Measurements from ENCODE around the gene UBE2O.

UBE2O gene

DNA sequence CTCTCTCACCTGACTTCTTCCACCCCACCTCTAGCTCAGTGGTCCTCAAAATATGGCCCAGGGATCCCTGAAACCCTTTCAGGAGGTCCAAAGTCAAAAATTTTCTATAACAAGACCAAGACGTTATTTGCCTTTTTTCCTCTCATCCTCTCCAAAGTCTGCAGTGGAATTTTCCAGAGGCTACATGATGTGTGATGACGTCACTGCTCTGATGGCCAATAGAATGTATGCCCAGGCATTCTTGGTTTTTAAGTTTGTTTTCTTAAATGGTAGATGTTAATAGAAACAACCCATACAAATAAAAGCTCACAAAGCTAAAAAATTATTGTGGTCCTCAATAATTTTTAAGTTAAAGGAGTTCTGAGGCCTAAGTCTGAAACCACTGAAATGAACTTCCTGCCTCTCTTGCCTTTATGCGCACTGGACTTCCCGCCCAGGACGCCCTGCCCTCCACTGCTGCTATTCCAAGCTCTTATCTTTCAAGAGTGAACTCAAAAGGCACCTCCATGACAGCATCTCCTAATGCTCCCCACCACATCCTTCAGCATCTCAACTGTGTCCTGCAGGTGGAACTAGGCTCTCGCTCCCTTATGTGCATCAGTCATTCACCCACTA is 13.5 kb downstream of the UBE2O start:
- TF ChIP-seq, protein P1, sequence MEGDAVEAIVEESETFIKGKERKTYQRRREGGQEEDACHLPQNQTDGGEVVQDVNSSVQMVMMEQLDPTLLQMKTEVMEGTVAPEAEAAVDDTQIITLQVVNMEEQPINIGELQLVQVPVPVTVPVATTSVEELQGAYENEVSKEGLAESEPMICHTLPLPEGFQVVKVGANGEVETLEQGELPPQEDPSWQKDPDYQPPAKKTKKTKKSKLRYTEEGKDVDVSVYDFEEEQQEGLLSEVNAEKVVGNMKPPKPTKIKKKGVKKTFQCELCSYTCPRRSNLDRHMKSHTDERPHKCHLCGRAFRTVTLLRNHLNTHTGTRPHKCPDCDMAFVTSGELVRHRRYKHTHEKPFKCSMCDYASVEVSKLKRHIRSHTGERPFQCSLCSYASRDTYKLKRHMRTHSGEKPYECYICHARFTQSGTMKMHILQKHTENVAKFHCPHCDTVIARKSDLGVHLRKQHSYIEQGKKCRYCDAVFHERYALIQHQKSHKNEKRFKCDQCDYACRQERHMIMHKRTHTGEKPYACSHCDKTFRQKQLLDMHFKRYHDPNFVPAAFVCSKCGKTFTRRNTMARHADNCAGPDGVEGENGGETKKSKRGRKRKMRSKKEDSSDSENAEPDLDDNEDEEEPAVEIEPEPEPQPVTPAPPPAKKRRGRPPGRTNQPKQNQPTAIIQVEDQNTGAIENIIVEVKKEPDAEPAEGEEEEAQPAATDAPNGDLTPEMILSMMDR (IDR thresholded peaks at IDR 0.05; ENCODE audit: low read depth, low read length): no peak
- DNase-seq (ENCODE audit: low read depth in 2 of 2): no peak
- no peak overlapping the region for H3K4me3 ChIP-seq (replicated peaks in 1 of 2; ENCODE audit: low read depth in 2 of 2, low read length in 2 of 2)

DNA sequence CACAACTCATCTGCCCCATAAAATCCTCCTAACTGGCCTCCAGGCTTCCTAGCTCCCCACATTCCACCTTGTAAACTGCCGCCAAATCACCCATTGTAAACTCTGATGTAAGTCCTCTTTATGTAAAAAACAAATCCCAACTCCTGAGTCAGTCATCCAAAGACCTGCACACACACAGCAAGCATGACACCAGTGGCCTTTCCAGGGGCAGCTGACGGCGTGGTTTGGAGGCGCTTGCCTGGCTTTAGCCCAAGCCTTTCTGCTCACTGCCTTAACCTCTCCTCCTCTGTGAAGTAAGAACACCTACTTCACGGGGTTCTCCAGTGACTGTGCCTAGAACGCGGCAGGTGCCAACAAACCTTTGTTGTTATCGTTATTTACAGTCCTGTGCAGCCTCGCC is 14.0 kb downstream of the UBE2O start:
- TF ChIP-seq, protein P1 (IDR thresholded peaks at IDR 0.05; ENCODE audit: low read depth, low read length): no peak
- H3K4me3 ChIP-seq (replicated peaks in 1 of 2; ENCODE audit: low read depth in 2 of 2, low read length in 2 of 2): no peak overlapping the region
- DNase-seq (ENCODE audit: low read depth in 2 of 2): no peak

DNA sequence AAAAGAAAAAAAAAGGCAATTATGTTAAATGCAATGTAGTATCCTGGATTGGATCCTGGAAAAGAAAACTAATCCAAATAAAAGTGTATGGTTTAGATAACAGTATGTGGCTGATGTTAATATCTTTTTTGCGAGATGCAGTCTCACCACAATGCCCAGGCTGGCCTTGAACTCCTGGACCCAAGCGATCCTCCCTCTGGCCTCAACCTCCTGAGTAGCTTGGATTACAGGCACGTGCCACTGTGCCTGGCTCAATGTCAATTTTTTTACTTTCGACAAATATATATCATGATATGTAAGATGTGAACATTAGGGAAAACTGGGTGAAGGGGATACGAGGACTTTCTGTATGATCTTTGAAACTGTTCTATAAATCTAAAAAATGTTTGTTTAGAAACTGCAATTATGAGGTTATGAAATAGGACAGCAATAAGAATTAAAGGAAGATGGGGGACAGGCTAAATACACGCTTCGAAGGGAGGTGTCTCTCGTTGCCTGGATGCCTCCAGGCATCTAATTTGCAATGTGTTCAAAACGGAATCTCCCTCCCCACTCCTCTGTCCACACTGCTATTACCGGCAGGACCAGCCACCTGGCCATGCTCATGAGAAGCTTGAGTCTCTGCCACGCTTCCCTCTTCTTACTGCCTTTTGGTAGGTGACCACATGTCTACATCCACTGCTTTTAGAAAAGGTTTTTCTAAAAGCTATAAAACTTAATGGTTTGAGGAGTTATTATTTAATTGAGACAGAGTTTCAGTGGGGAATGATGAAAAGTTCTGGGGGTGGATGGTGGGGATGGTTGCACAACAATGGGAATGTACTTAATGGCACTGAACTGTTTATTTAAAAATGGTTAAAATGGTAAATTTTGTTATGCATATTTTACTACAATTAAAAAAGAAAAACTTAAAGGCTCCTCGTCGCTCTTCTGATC is 15.2 kb downstream of the UBE2O start:
- DNase-seq (ENCODE audit: low read depth in 2 of 2): no peak
- TF ChIP-seq, protein P1 (IDR thresholded peaks at IDR 0.05; ENCODE audit: low read depth, low read length): no peak
- H3K4me3 ChIP-seq (replicated peaks in 1 of 2; ENCODE audit: low read depth in 2 of 2, low read length in 2 of 2): no peak overlapping the region

DNA sequence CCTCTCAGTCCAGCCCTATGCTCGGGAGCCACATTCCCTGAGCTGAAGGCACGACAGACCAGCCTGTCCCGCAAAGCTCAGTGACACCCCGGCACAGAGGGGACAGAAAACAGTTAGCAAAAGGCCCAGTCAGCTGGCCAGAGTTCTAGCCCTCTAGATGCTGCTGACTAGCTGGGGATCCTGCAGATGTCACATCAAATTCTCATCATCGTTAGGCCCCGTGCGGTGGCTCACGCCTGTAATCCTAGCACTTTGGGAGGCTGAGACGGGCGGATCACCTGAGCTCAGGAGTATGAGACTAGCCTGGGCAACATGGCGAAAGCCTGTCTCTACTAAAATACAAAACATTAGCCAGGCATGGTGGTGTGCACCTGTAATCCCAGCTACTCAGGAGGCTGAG is 17.2 kb downstream of the UBE2O start:
- H3K4me3 ChIP-seq (replicated peaks in 1 of 2; ENCODE audit: low read depth in 2 of 2, low read length in 2 of 2): no peak overlapping the region
- TF ChIP-seq, protein P1 (IDR thresholded peaks at IDR 0.05; ENCODE audit: low read depth, low read length): no peak
- no peak for DNase-seq (ENCODE audit: low read depth in 2 of 2)

DNA sequence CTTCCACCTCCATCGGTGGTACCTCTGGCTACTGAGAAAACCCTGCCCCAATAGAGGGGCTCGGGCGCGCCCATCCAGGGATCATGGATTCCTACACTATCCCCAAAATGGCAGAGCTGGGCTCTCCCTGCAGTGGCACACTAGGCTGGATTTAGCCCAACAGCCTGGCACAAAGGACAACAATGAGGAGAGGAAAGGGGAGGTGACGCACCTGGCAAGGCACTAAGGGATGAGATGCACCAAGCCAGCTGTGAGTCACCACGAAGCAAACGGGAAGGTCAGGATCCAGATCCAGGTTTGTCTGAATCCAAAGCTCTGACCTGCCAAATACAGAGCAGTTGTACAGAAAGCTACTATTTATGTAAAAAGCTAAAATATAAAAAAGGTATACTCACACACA is 18.1 kb downstream of the UBE2O start:
- H3K4me3 ChIP-seq (replicated peaks in 1 of 2; ENCODE audit: low read depth in 2 of 2, low read length in 2 of 2): no peak overlapping the region
- no peak for DNase-seq (ENCODE audit: low read depth in 2 of 2)
- TF ChIP-seq, protein P1 (IDR thresholded peaks at IDR 0.05; ENCODE audit: low read depth, low read length): no peak

DNA sequence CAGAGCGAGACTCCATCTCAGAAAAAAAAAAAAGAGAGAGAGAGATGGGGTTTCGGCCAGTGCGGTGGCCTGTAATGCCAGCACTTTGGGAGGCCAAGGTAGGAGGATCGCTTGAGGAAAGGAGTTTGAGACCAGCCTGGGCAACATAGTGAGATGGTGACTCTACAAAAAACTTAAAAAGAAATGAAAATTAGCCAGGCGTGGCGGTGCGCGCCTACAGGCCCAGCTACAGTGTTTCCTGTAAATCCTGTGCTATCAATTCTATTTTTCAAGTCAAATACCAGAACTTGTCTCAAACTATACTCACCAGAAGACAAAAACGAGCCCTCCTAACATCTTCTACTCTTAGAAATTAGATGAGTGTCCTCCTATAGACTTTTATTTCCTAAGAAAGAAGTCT is 19.3 kb downstream of the UBE2O start:
- TF ChIP-seq, protein P1 (IDR thresholded peaks at IDR 0.05; ENCODE audit: low read depth, low read length): no peak
- no peak for DNase-seq (ENCODE audit: low read depth in 2 of 2)
- no peak overlapping the region for H3K4me3 ChIP-seq (replicated peaks in 1 of 2; ENCODE audit: low read depth in 2 of 2, low read length in 2 of 2)
